Activated T-cell treated with anti-CD3 and anti-CD28 coated beads for 1 hour (primary cell): Measurements from ENCODE around the gene NPY.

Experiments used
- DNase-seq: peaks from one replicate; pipeline ENCODE4 v3.0.0-alpha.2; 2020; ENCODE audit warnings: low read depth

NPY gene

GRCh38 chr7:24316340-24316739, 32.4 kb downstream of the NPY start:
- DNase-seq: no peak

GRCh38 chr7:24318326-24318725, 34.3 kb downstream of the NPY start:
- no peak for DNase-seq

- DNase-seq: no peak
Measured at GRCh38 chr7:24319209-24319608, 35.2 kb downstream of the NPY start.

GRCh38 chr7:24323961-24324480, 40.0 kb downstream of the NPY start:
- DNase-seq: no peak

- no peak for DNase-seq
Measured at GRCh38 chr7:24325708-24326107, 41.7 kb downstream of the NPY start.

- DNase-seq: no peak
Measured at GRCh38 chr7:24328050-24328449, 44.1 kb downstream of the NPY start.

- DNase-seq: no peak
Measured at GRCh38 chr7:24328894-24329293, 44.9 kb downstream of the NPY start.

- DNase-seq: no peak
Measured at GRCh38 chr7:24334012-24334411, 50.0 kb downstream of the NPY start.

- no peak for DNase-seq
Measured at GRCh38 chr7:24334627-24335026, 50.6 kb downstream of the NPY start.

- no peak for DNase-seq
Measured at GRCh38 chr7:24336461-24336860, 52.5 kb downstream of the NPY start.

GRCh38 chr7:24337180-24337579, 53.2 kb downstream of the NPY start:
- DNase-seq: no peak

- no peak for DNase-seq
Measured at GRCh38 chr7:24339575-24339974, 55.6 kb downstream of the NPY start.

GRCh38 chr7:24340727-24341126, 56.7 kb downstream of the NPY start:
- no peak for DNase-seq
